GM12892 (cell line): ENCODE measurements around the gene TMEM131.

Source experiments
- POLR2A ChIP-seq: IDR thresholded peaks from 2 replicates; pipeline ENCODE4 v1.6.1; 2011; ENCODE audit warnings: low read depth, low read length, control low read depth
- POLR2AphosphoS5 ChIP-seq: IDR thresholded peaks from 2 replicates; pipeline ENCODE4 v1.6.1; 2011; ENCODE audit warnings: low read depth, low read length, control low read depth
- TAF1 ChIP-seq: IDR thresholded peaks from 2 replicates; pipeline ENCODE4 v1.6.1; 2011; ENCODE audit warnings: low read depth, mild to moderate bottlenecking, control low read depth, low read length, borderline replicate concordance

DNA sequence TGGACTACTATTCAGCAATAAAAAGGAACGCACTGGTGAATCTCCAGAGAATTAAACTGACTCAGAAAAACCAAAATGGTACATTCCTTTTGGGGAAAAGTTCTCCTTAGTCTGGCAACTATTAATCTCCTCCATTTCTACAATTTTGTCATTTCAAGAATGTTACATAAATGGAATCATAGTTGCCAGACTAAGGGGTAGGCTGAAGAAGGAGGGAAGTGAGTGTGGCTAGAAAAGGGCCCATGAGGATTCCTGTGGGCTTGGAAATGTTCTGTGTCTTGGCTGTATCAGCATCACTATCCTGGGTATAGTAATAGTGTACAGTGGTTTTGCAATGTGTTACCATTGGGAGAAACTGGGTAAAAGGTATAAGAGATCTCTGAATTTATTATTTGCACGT, 209.9 kb downstream of the TMEM131 start:
- TF ChIP-seq POLR2AphosphoS5, result no peak
- no peak for TF ChIP-seq POLR2A
- TF ChIP-seq TAF1, result no peak
